HG03025 (cell line): ENCODE results near the gene ADAM22.

Source experiments
- ATAC-seq: cut with Tn5 transposase; IDR thresholded peaks from one replicate; pipeline ENCODE4 v1.9.1; 2021; ENCODE audit warnings: mild to moderate bottlenecking, moderate library complexity; ENCODE audit not compliant: unreplicated experiment, low FRiP score

Gene ADAM22

GRCh38 chr7:87959336-87959735 is 25.3 kb downstream of the ADAM22 start:
- ATAC-seq: no peak

- ATAC-seq: no peak
Measured at GRCh38 chr7:87960239-87960638, 26.2 kb downstream of the ADAM22 start.

GRCh38 chr7:87961754-87962153 is 27.7 kb downstream of the ADAM22 start:
- no peak for ATAC-seq

GRCh38 chr7:87966271-87966670 is 32.2 kb downstream of the ADAM22 start:
- ATAC-seq: no peak

GRCh38 chr7:87968021-87968420 is 34.0 kb downstream of the ADAM22 start:
- ATAC-seq: no peak

GRCh38 chr7:87982116-87982515 is 48.1 kb downstream of the ADAM22 start:
- no peak for ATAC-seq

GRCh38 chr7:87984088-87984487 is 50.0 kb downstream of the ADAM22 start:
- no peak for ATAC-seq

GRCh38 chr7:87993269-87993668 is 59.2 kb downstream of the ADAM22 start:
- no peak for ATAC-seq

- ATAC-seq: no peak
Measured at GRCh38 chr7:87999261-87999660, 65.2 kb downstream of the ADAM22 start.

GRCh38 chr7:88001744-88002530 is 67.9 kb downstream of the ADAM22 start:
- no peak for ATAC-seq

GRCh38 chr7:88002617-88003016 is 68.6 kb downstream of the ADAM22 start:
- no peak for ATAC-seq

- ATAC-seq: no peak
Measured at GRCh38 chr7:88003581-88003980, 69.5 kb downstream of the ADAM22 start.

- ATAC-seq: no peak
Measured at GRCh38 chr7:88005191-88005590, 71.1 kb downstream of the ADAM22 start.

- ATAC-seq: no peak
Measured at GRCh38 chr7:88009651-88010050, 75.6 kb downstream of the ADAM22 start.

- ATAC-seq: no peak
Measured at GRCh38 chr7:88012086-88012485, 78.0 kb downstream of the ADAM22 start.

GRCh38 chr7:88013981-88014380 is 79.9 kb downstream of the ADAM22 start:
- ATAC-seq: no peak

- no peak for ATAC-seq
Measured at GRCh38 chr7:88014581-88014980, 80.5 kb downstream of the ADAM22 start.

GRCh38 chr7:88015309-88015708 is 81.3 kb downstream of the ADAM22 start:
- ATAC-seq: no peak

GRCh38 chr7:88018501-88018900 is 84.5 kb downstream of the ADAM22 start:
- ATAC-seq: no peak

GRCh38 chr7:88020953-88021665 is 87.1 kb downstream of the ADAM22 start:
- ATAC-seq: no peak

- no peak for ATAC-seq
Measured at GRCh38 chr7:88027724-88028123, 93.7 kb downstream of the ADAM22 start.

- ATAC-seq: no peak
Measured at GRCh38 chr7:88034083-88034695, 100.1 kb downstream of the ADAM22 start.
